Germinal center (tissue), 1 donor: ENCODE results near the gene DPPA5.
"Not testable (repeated sequence)": the region's sequence is repeated elsewhere in the genome, so short reads cannot be mapped to it uniquely, and the experiment has no call there.

Source experiments
- DNase-seq: peaks from one replicate; pipeline ENCODE4 v3.0.0; 2012; ENCODE audit warnings: mixed read lengths, low spot score

Gene DPPA5, protein sequence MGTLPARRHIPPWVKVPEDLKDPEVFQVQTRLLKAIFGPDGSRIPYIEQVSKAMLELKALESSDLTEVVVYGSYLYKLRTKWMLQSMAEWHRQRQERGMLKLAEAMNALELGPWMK

DNA sequence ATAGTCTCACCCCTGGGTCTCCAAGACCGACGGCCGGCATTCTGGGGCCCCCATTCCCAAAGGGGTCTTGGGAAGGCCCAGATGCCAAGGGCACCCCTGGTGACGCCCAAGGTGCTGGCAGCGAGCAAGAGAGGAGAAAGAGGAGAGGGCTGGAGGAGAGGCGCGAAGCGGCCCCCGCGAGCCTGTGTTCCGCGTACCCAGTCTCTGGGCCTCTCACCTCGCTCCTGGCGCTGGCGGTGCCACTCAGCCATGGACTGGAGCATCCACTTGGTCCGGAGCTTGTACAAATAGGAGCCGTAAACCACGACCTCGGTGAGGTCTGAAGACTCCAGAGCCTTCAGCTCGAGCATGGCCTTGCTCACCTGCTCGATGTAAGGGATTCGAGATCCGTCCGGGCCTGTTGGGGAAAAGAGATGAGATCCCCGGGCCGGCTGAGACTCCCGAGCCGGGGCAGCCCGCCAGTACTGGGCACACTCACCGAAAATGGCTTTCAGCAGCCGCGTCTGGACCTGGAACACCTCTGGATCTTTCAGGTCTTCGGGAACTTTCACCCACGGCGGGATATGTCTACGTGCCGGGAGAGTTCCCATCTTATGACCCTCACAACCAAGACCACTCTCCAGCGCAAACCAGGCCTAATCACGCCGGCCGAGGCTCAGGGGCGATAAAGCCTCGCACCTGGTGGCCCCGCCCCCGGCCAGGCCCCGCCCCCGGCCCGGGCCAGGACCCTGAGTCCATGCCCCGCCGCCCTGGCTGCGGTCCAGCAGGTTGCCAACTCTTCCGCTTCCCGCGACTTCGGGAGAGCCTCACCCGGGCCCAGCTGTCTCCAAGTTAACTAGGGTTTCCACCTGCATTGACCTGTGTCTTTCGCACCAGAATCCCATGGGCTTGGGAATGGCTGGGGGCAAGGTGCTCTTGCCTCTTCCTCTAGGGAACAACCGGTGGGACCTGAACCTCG is at the start of gene DPPA5:
TSS of gene DPPA5 (minus strand) at position 641 of the 958 bp plus-strand sequence. CDS start at position 590, 51 bp downstream.
- DNase-seq, result no peak

DNA sequence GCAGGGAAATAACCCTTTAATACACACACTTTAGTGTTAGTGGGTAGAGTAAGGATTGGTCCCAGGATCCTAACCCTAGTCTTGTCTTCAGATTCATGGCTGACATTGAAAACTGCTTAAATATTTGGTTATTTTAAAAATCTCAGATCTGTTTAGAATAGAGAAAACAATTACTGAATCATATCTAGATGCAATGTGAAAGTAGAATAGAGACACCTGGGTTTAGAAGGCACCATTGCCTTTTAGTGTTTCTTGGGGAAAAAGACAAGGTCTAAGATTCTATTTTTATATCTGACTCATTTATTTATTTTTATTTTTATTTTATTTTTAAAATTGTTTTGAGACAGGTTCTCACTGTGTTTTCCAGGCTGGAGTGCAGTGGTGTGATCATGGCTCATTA is 46.6 kb upstream of the DPPA5 start:
- no peak for DNase-seq

DNA sequence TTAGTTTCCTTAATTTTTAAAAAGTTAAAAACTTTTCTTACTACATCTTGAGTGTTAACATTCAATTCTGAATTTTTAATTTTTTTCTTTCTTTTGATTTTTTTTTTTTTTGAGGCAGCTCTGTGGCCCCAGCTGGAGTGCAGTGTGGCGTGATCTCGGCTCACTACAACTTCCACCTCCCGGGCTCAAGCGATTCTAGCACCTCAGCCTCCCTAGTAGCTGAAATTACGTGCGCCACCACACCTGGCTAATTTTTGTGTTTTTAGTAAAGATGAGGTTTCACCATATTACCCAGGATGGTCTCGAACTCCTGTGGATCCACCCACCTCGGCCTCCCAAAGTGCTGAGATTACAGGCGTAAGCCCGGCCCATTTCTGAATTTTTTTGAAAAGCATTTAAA is 41.8 kb upstream of the DPPA5 start:
- DNase-seq, result no peak

GRCh38 chr6:73394577-73395354 is 40.7 kb upstream of the DPPA5 start, which contains the start of gene DDX43:
DDX43 (plus strand) TSS chr6:73394828; CDS start chr6:73394906, 78 bp downstream.
- peak; percentile 68 for DNase-seq

GRCh38 chr6:73393278-73393677 is 39.2 kb upstream of the DPPA5 start:
- no peak for DNase-seq

- not testable (repeated sequence) for DNase-seq
These were observed 38.1 kb upstream of the DPPA5 start for GRCh38 chr6:73392188-73392587.

DNA sequence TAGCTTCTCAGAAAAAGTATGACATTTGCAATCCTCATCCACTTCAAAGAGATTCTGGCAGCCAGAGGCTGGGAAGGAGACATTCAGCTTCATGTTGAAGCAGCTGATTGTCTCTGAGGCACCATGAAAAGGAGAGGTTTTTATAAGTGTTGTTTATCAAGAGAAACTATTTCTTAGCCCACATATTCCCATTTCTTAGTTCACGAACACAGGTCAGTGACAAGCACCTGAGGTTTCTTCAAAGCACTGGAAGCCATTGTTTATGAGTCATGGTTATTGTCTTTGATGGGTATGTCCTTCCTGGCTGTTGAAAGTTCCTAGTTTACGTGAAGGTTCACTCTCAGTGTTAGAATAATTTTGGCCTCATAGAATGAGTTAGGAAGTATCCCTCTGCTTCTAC is 37.6 kb upstream of the DPPA5 start:
- DNase-seq, result no peak

- DNase-seq, result no peak
These were observed 35.8 kb upstream of the DPPA5 start for GRCh38 chr6:73389854-73390253.

- peak; percentile 49 for DNase-seq
These were observed 34.9 kb upstream of the DPPA5 start for GRCh38 chr6:73388800-73389512.

DNA sequence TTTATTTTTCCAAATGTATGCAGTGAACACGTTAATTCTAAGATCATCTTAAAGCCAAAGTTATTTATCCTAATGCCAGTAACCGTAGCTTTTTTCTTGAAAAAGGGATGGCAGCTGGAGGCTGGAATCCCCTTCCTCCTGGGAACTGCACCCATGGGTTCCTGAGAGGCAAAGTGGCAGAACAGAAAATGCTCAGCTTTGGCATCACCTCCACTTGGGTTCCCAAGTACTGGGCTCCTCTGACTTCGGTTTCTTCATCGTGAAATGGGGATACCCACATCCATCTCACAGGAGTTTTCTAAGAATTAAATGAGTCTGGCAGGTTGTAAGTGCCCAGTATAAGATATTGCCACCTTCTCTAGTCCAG is 34.3 kb upstream of the DPPA5 start:
- no peak for DNase-seq

- DNase-seq, result no peak
These were observed 28.5 kb upstream of the DPPA5 start for GRCh38 chr6:73382462-73383113.

DNA sequence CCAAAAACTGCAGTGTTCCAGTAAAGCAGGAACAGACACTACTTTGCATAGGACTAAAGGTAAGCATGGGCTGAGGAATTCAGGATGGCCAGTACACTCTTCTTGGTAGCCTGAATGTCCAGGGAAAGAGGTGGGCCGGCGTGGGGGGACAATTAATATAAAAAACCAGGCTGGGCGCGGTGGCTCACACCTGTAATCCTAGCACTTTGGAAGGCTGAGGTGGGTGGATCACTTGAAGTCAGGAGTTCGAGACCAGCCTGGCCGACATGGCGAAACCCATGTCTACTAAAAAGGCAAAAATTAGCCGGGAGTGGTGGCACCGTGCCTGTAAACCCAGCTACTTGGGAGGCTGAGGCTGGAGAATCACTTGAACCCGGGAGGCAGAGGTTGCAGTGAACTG is 27.5 kb upstream of the DPPA5 start:
- DNase-seq, result not testable (repeated sequence)

DNA sequence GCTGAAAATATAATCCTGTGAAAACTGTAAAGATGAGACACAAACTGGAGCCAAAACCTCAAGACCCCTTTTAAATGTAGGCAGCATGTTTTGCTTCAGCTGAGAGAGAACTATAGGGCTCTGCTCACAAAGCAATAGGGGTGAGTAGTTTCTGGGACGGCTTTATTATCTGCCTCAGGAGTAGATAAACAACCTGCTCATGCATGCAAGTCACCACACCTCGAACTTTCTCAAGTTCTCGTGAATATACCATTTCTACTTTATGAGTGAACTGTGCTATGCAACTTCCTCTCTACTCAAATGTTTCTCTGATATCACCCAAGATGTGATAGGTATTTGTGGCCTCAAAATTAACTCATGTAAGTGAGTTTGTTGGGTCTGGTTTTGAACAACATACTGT is 23.1 kb upstream of the DPPA5 start:
- no peak for DNase-seq

- DNase-seq, result no peak
These were observed 21.1 kb upstream of the DPPA5 start for GRCh38 chr6:73375216-73375615.

DNA sequence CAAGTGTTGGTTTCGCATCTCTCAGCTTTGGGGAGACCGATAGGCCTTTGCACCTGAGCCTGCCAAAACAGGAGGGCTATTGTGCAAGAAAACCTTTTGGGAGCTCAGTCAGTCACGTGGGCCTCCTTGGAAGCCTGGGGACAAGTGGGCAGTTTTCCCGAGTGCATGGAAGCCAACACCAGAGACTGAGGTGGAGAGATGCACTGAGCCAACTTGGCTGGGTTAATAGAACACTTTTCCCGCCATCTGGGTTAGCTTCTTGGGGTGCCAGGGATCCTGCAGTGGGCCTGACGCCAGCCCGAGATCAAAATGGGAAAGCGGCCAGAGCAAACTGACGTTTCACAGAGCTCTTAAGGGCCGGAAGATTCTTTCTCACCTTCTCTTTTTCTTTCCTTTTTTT is 18.4 kb upstream of the DPPA5 start:
- no peak for DNase-seq

GRCh38 chr6:73371984-73372383 is 17.9 kb upstream of the DPPA5 start:
- DNase-seq, result no peak

GRCh38 chr6:73369563-73369962 is 15.5 kb upstream of the DPPA5 start, which contains the start of gene OOEP:
OOEP (minus strand) TSS chr6:73369897; CDS start chr6:73369792, 105 bp downstream.
- no peak for DNase-seq

GRCh38 chr6:73369157-73369556 is 15.1 kb upstream of the DPPA5 start:
- no peak for DNase-seq

GRCh38 chr6:73368675-73369074 is 14.6 kb upstream of the DPPA5 start:
- no peak for DNase-seq

DNA sequence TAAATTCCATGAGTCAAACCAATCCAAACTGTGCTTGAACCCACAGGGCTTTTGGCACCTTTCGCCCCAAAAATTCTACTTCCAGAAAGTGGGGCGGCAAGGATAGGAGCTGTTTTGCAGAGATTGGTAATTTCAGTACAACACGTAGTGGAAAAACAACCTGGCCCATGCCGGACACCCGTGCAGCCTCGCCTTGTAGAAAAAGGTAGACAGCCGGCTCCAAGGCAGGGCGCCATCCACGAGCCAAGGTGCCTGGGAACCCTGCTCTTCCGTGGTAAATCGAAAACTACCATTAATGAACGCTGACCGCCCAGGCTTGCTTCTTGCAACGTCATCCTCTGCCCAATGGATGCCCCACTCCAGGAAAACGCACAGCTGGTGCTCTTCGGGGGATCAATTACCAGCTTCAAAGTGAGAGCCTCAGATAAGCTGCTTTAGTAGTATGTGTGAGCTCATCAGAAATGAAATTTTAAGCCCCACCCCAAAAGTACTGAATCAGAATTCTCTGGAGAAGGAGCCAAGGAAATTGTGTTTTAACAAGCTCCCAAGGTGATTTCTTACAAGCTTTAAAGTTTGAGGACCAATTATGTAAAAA is 13.8 kb upstream of the DPPA5 start:
- DNase-seq, result no peak

- DNase-seq, result no peak
These were observed 10.5 kb upstream of the DPPA5 start for GRCh38 chr6:73364549-73364948.
